Parathyroid adenoma (tissue), 2 donors: Measurements from ENCODE around the gene DNAJC1.

ENCODE experiments used
- H2AFZ ChIP-seq: fragments of 300-600 bp; sonication (generic); one replicate; pipeline ENCODE4 v1.7.0; 2017; ENCODE audit warnings: antibody characterized with exemption, mild to moderate bottlenecking
- H3K27ac ChIP-seq: fragments of 300-600 bp; sonication (generic); one replicate; pipeline ENCODE4 v1.7.0; 2017
- H3K27me3 ChIP-seq: fragments of 300-600 bp; sonication (generic); one replicate; pipeline ENCODE4 v1.7.0; 2017; ENCODE audit warnings: low read length; ENCODE audit not compliant: control insufficient read depth, insufficient read depth
- H3K36me3 ChIP-seq: fragments of 300-600 bp; sonication (generic); one replicate; pipeline ENCODE4 v1.7.0; 2017; ENCODE audit warnings: low read length; ENCODE audit not compliant: control insufficient read depth, insufficient read depth
- H3K4me1 ChIP-seq: fragments of 300-600 bp; sonication (generic); one replicate; pipeline ENCODE4 v1.7.0; 2017; ENCODE audit warnings: control low read depth
- H3K4me2 ChIP-seq: fragments of 300-600 bp; sonication (generic); one replicate; pipeline ENCODE4 v1.7.0; 2017; ENCODE audit warnings: low read length
- H3K4me3 ChIP-seq: fragments of 300-600 bp; sonication (generic); one replicate; pipeline ENCODE4 v1.7.0; 2017; ENCODE audit warnings: low read depth, low read length
- H3K79me2 ChIP-seq: fragments of 300-600 bp; sonication (generic); one replicate; pipeline ENCODE4 v1.7.0; 2017; ENCODE audit warnings: control low read depth
- H3K9ac ChIP-seq: fragments of 300-600 bp; sonication (generic); one replicate; pipeline ENCODE4 v1.7.0; 2017; ENCODE audit warnings: mild to moderate bottlenecking
- H3K9me3 ChIP-seq: fragments of 300-600 bp; sonication (generic); one replicate; pipeline ENCODE4 v1.7.0; 2017; ENCODE audit warnings: low read length; ENCODE audit not compliant: control insufficient read depth
- TF ChIP-seq, protein P1 (sequence below): fragments of 300-600 bp; sonication (generic); IDR thresholded peaks from one replicate; pipeline ENCODE4 v1.7.0; 2017; ENCODE audit warnings: antibody characterized with exemption, mild to moderate bottlenecking
- donor health status: primary hyperparathyroidism.

The DNAJC1 gene

DNA sequence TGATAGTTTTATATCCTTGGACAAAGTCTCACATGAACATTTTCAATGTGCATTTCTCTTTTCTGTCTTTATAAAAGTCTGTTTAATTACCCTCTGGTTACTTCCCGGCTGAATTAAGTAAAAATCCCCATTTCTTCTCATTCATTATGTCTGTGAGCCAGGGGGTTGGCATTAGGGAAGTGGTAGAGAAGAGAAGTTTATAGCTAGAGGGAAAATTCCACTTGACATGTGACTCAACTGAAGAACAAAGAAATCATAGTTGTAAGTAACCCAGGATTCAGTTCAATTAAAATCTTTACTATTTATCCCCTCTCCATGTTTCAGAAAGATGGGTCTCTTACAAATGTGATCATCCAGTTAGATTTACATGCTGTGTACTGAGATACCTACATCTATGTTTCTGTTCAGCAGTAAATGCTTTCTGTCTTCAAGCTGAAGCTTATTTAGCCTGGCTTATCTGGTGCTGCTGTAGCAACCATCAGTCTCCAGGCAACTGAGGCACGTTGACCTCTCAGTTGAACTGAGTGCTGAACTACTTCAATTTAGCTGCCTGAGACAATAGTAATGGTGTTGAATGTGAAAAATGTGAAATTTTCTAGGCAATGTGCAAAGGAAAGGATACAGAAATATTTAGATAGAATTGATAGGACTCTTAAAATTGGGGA is 287.9 kb downstream of the DNAJC1 start:
- TF ChIP-seq, protein P1, sequence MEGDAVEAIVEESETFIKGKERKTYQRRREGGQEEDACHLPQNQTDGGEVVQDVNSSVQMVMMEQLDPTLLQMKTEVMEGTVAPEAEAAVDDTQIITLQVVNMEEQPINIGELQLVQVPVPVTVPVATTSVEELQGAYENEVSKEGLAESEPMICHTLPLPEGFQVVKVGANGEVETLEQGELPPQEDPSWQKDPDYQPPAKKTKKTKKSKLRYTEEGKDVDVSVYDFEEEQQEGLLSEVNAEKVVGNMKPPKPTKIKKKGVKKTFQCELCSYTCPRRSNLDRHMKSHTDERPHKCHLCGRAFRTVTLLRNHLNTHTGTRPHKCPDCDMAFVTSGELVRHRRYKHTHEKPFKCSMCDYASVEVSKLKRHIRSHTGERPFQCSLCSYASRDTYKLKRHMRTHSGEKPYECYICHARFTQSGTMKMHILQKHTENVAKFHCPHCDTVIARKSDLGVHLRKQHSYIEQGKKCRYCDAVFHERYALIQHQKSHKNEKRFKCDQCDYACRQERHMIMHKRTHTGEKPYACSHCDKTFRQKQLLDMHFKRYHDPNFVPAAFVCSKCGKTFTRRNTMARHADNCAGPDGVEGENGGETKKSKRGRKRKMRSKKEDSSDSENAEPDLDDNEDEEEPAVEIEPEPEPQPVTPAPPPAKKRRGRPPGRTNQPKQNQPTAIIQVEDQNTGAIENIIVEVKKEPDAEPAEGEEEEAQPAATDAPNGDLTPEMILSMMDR = no peak
- H3K36me3 ChIP-seq = no peaks in the 10 kb centered on the region
- H3K4me1 ChIP-seq = no peaks in the 10 kb centered on the region
- H3K27ac ChIP-seq = no peak overlapping the region
- no peaks in the 10 kb centered on the region for H3K27me3 ChIP-seq
- no peak overlapping the region for H3K9ac ChIP-seq
- H3K4me3 ChIP-seq = no peak overlapping the region
- H3K79me2 ChIP-seq = no peaks in the 10 kb centered on the region
- H3K9me3 ChIP-seq = no peaks in the 10 kb centered on the region
- no peak overlapping the region for H3K4me2 ChIP-seq
- no peak overlapping the region for H2AFZ ChIP-seq

DNA sequence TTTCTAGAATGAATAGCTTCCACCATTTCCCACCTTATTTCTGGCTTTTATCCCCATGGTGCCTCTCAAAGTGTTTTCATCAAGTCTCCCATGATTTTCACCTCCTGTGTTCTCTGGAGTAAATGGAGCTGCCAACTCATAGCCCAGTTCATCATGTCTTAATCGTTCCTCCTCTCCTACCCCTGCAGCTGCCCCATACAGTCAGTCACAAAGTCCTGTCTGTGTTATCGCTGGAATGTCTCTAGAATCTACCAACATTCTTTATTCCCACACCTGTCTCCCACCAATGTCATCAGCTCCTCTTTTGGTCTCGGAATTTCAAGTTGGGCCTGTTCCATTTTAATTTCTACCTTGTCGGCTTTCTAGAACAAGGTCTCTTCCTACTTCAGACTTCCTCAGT is 290.6 kb downstream of the DNAJC1 start:
- Histone ChIP-seq H3K4me2 (no peak overlapping the region), H3K9ac (no peak overlapping the region), H3K36me3 (no peaks in the 10 kb centered on the region), H3K4me1 (peaks cover 3% of the 10 kb centered on the region), H3K27me3 (no peaks in the 10 kb centered on the region), H3K79me2 (no peaks in the 10 kb centered on the region), H3K4me3 (no peak overlapping the region), H3K9me3 (no peaks in the 10 kb centered on the region), H2AFZ (no peak overlapping the region), H3K27ac (no peak overlapping the region)
- TF ChIP-seq, protein P1 = no peak

DNA sequence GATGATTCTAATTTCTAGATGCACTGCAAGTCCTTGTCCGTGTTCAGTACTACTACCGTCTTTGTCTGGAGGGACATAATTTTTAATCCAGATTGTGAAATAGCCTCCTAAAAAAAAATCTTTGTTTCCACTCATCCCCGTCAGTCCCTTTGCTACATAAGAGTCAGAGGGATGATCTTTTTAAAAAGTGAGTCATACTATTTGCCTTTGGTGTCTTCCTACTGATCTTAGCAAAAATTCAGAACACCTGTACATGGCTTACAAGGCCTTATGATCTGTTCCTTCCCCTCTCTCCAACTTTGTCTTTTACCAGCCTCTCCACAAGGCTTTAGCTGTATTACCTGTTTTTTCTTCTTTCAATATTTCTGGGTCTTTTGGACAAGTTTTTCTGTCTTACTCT is 296.0 kb downstream of the DNAJC1 start:
- Histone ChIP-seq H3K9me3 (no peaks in the 10 kb centered on the region), H2AFZ (no peak overlapping the region), H3K4me1 (peaks cover 3% of the 10 kb centered on the region), H3K27ac (no peak overlapping the region), H3K9ac (no peak overlapping the region), H3K79me2 (peaks cover 28% of the 10 kb centered on the region), H3K36me3 (no peaks in the 10 kb centered on the region), H3K27me3 (no peaks in the 10 kb centered on the region), H3K4me3 (no peak overlapping the region), H3K4me2 (no peak overlapping the region)
- TF ChIP-seq, protein P1 = no peak
